Measurements from ENCODE around the gene TMEM52.

The TMEM52 gene

GRCh38 chr1:1906185-1907097 lies 12.6 kb downstream of the TMEM52 start (continued):
- TF ChIP-seq AEBP2 (tag by site-specific recombination; IDR thresholded peaks at IDR 0.05; ENCODE audit: borderline replicate concordance) = no peak
- no peak for TF ChIP-seq MYNN (tag by site-specific recombination; IDR thresholded peaks at IDR 0.05; ENCODE audit: borderline replicate concordance)
- TF ChIP-seq YY1 (tag by site-specific recombination; IDR thresholded peaks at IDR 0.05) = no peak
- TF ChIP-seq BCL11B (tag by site-specific recombination; IDR thresholded peaks at IDR 0.05; ENCODE audit: low read depth) = peak; percentile 63; the same call in 1 of the 2 replicates
- no peak for TF ChIP-seq ZNF473 (tag by site-specific recombination; IDR thresholded peaks at IDR 0.05)
- TF ChIP-seq PBX3 (CRISPR knock-in tag; IDR thresholded peaks at IDR 0.05) = no peak
- no peak for TF ChIP-seq PRDM4 (tag by site-specific recombination; IDR thresholded peaks at IDR 0.05)
- TF ChIP-seq ZNF624 (tag by site-specific recombination; IDR thresholded peaks at IDR 0.05) = no peak
- no peak for TF ChIP-seq ZNF530 (tag by site-specific recombination; IDR thresholded peaks at IDR 0.05; ENCODE audit: low read depth)
- TF ChIP-seq ZNF558 (tag by site-specific recombination; IDR thresholded peaks at IDR 0.05) = no peak
- no peak for TF ChIP-seq ZNF184 (tag by site-specific recombination; IDR thresholded peaks at IDR 0.05)
- TF ChIP-seq ZNF488 (tag by site-specific recombination; IDR thresholded peaks at IDR 0.05) = no peak
- TF ChIP-seq ZSCAN23 (tag by site-specific recombination; IDR thresholded peaks at IDR 0.05) = no peak
- TF ChIP-seq ZBTB1 (tag by site-specific recombination; IDR thresholded peaks at IDR 0.05) = no peak
- TF ChIP-seq ZNF433 (tag by site-specific recombination; IDR thresholded peaks at IDR 0.05; ENCODE audit: low read depth) = no peak
- TF ChIP-seq ZFP41 (tag by site-specific recombination; IDR thresholded peaks at IDR 0.05; ENCODE audit: borderline replicate concordance) = no peak
- TF ChIP-seq RBAK (tag by site-specific recombination; IDR thresholded peaks at IDR 0.05) = no peak
- no peak for TF ChIP-seq ZNF792 (tag by site-specific recombination; IDR thresholded peaks at IDR 0.05)
- no peak for TF ChIP-seq ZNF830 (tag by site-specific recombination; IDR thresholded peaks at IDR 0.05; ENCODE audit: low read depth)
- TF ChIP-seq, protein P1, sequence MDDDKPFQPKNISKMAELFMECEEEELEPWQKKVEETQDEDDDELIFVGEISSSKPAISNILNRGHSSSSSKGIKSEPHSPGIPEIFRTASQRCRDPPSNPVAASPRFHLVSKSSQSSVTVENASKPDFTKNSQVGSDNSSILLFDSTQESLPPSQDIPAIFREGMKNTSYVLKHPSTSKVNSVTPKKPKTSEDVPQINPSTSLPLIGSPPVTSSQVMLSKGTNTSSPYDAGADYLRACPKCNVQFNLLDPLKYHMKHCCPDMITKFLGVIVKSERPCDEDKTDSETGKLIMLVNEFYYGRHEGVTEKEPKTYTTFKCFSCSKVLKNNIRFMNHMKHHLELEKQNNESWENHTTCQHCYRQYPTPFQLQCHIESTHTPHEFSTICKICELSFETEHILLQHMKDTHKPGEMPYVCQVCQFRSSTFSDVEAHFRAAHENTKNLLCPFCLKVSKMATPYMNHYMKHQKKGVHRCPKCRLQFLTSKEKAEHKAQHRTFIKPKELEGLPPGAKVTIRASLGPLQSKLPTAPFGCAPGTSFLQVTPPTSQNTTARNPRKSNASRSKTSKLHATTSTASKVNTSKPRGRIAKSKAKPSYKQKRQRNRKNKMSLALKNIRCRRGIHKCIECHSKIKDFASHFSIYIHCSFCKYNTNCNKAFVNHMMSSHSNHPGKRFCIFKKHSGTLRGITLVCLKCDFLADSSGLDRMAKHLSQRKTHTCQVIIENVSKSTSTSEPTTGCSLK (tag by site-specific recombination; IDR thresholded peaks at IDR 0.05) = no peak
- no peak for TF ChIP-seq YY2 (tag by site-specific recombination; IDR thresholded peaks at IDR 0.05)
- no peak for TF ChIP-seq ZNF114 (tag by site-specific recombination; IDR thresholded peaks at IDR 0.05)
- no peak for TF ChIP-seq IKZF3 (tag by site-specific recombination; IDR thresholded peaks at IDR 0.05)
- no peak for TF ChIP-seq ZNF704 (tag by site-specific recombination; IDR thresholded peaks at IDR 0.05)
- TF ChIP-seq GFI1B (tag by site-specific recombination; IDR thresholded peaks at IDR 0.05) = no peak
- TF ChIP-seq KLF9 (tag by site-specific recombination; IDR thresholded peaks at IDR 0.05; ENCODE audit: low read depth) = no peak
- TF ChIP-seq ZBTB20 (tag by site-specific recombination; IDR thresholded peaks at IDR 0.05) = peak; percentile 45
- TF ChIP-seq BCL11A (tag by site-specific recombination; IDR thresholded peaks at IDR 0.05; ENCODE audit: low read depth) = peak; percentile 87
- TF ChIP-seq ZNF24 (tag by site-specific recombination; IDR thresholded peaks at IDR 0.05) = no peak
